ENCODE measurements around the gene DIP2A.

The DIP2A gene

GRCh38 chr21:46600305-46600704 is 141.6 kb downstream of the DIP2A start:
- DNase-seq: no peak

- no peak for DNase-seq
Measured at GRCh38 chr21:46600978-46601377, 142.3 kb downstream of the DIP2A start.

GRCh38 chr21:46603228-46603627 is 144.5 kb downstream of the DIP2A start:
- no peak for DNase-seq

- no peak for DNase-seq
Measured at GRCh38 chr21:46604329-46604974, 145.8 kb downstream of the DIP2A start.

- no peak for DNase-seq
Measured at GRCh38 chr21:46604975-46605766, 146.5 kb downstream of the DIP2A start, which contains the start of gene S100B. Gene S100B (minus strand): TSS chr21:46605082. CDS start chr21:46602415, 2,667 bp downstream.

GRCh38 chr21:46605767-46606426 is 147.2 kb downstream of the DIP2A start:
- no peak for DNase-seq

- DNase-seq: no peak
Measured at GRCh38 chr21:46606427-46606813, 147.7 kb downstream of the DIP2A start.

- no peak for DNase-seq
Measured at GRCh38 chr21:46607636-46608035, 148.9 kb downstream of the DIP2A start.

GRCh38 chr21:46608672-46609111 is 150.0 kb downstream of the DIP2A start:
- no peak for DNase-seq

GRCh38 chr21:46610018-46610701 is 151.5 kb downstream of the DIP2A start:
- DNase-seq: no peak

- DNase-seq: no peak
Measured at GRCh38 chr21:46613391-46613790, 154.7 kb downstream of the DIP2A start.

GRCh38 chr21:46616050-46616449 is 157.4 kb downstream of the DIP2A start:
- DNase-seq: no peak

- DNase-seq: no peak
Measured at GRCh38 chr21:46616656-46617055, 158.0 kb downstream of the DIP2A start.

GRCh38 chr21:46617267-46618051 is 158.8 kb downstream of the DIP2A start:
- no peak for DNase-seq

GRCh38 chr21:46618738-46619379 is 160.2 kb downstream of the DIP2A start:
- no peak for DNase-seq

Data from NCI-H2029 treated with DMSO at 0.1 percent for 48 hours (cell line).